Stimulated activated naive B cell treated with anti-CD40 and anti-IgM and Interleukin-4, amounts not matched to agents 10 μg/mL and 1 μg/mL and 100 μg/mL, for 72 hours (primary cell): ENCODE results near the gene TGFB2.

Experiments used
- ATAC-seq, 2 donors: fragments of 150-1000 bp; cut with Tn5 transposase; replicated peaks; 2 replicates each; pipeline ENCODE4 v1.10.0; 2021; ENCODE audit warnings: moderate library complexity in 1 of 2
- DNase-seq: peaks from one replicate; pipeline ENCODE4 v3.0.0; 2021
- H3K27ac Mint-ChIP-seq: one replicate; pipeline ENCODE4 v1.8.0; 2022; ENCODE audit warnings: mild to moderate bottlenecking, mixed read lengths
- H3K27me3 Mint-ChIP-seq, 2 donors: one replicate each; pipeline ENCODE4 v1.8.0; 2022; ENCODE audit warnings: mixed read lengths in 2 of 2
- H3K36me3 Mint-ChIP-seq, 2 donors: one replicate each; pipeline ENCODE4 v1.8.0; 2022; ENCODE audit warnings: mixed read lengths in 2 of 2, mild to moderate bottlenecking in 1 of 2
- H3K4me1 Mint-ChIP-seq, 2 donors: one replicate each; pipeline ENCODE4 v1.8.0; 2022; ENCODE audit warnings: mixed read lengths in 2 of 2, mild to moderate bottlenecking in 1 of 2
- H3K4me3 Mint-ChIP-seq, 2 donors: one replicate each; pipeline ENCODE4 v1.8.0; 2022; ENCODE audit warnings: mild to moderate bottlenecking in 2 of 2, mixed read lengths in 2 of 2, moderate library complexity in 1 of 2
- H3K9me3 Mint-ChIP-seq, 2 donors: one replicate each; pipeline ENCODE4 v1.8.0; 2022; ENCODE audit warnings: mixed read lengths in 2 of 2, mild to moderate bottlenecking in 1 of 2

Gene TGFB2

GRCh38 chr1:218380125-218380977, 35.2 kb downstream of the TGFB2 start:
- DNase-seq, result no peak
- Mint-ChIP-seq H3K27me3 (peaks cover 14 to 26% of the 10 kb centered on the region in 2 donors), H3K4me3 (no peak overlapping the region), H3K4me1 (peaks cover 6 to 15% of the 10 kb centered on the region in 2 donors), H3K27ac (no peak overlapping the region), H3K9me3 (no peaks in the 10 kb centered on the region), H3K36me3 (no peaks in the 10 kb centered on the region)
- ATAC-seq, result no peak

GRCh38 chr1:218382261-218382660, 37.1 kb downstream of the TGFB2 start:
- Mint-ChIP-seq H3K36me3 (no peaks in the 10 kb centered on the region), H3K4me3 (no peak overlapping the region), H3K27ac (no peak overlapping the region), H3K4me1 (peaks cover 3 to 7% of the 10 kb centered on the region in 2 donors), H3K9me3 (no peaks in the 10 kb centered on the region), H3K27me3 (peaks cover 19 to 39% of the 10 kb centered on the region in 2 donors)
- ATAC-seq (no peak), DNase-seq (no peak)

DNA sequence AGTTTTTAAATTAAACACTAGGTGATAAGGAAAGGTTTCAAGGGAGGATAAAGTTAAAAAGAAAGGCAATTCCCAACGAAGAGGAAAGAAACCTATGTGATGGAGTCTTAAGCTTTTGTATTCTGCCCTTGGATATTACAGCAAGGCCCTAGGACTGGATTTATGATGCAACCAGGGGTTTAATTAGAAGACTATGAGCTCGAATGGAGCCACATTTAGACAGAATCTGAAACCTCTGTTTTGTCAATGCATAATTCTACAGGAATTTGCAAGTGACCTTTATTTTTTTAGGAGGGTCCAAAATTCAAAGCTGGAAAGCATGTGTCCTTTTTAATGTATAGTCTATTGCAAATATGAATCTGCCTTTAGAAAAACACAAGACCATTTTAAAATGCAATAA, 37.9 kb downstream of the TGFB2 start:
- ATAC-seq, result no peak
- DNase-seq, result no peak
- Mint-ChIP-seq H3K4me3 (no peak overlapping the region), H3K36me3 (no peaks in the 10 kb centered on the region), H3K9me3 (no peaks in the 10 kb centered on the region), H3K27me3 (peaks cover 19 to 39% of the 10 kb centered on the region in 2 donors), H3K4me1 (no peaks in the 10 kb centered on the region), H3K27ac (no peak overlapping the region)

DNA sequence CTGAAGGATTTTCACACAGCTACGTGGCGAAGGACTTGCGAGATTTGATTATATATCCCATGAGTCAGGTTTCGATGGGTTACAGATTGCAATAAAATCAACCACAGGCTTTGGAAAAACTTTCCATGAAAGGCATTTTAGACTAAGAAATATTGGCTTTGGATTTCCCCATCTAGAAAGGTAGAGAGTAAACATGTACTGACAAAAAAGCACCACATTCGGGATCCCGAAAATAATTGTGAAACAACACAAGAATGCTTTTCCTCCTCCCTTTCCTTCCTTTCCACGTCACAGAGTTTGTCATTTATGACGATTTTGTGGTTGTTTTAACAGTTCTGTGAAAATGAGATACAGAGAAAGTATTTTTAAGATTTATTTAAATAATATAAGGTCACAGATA, 38.5 kb downstream of the TGFB2 start:
- ATAC-seq, result no peak
- H3K36me3 Mint-ChIP-seq, result no peaks in the 10 kb centered on the region

DNA sequence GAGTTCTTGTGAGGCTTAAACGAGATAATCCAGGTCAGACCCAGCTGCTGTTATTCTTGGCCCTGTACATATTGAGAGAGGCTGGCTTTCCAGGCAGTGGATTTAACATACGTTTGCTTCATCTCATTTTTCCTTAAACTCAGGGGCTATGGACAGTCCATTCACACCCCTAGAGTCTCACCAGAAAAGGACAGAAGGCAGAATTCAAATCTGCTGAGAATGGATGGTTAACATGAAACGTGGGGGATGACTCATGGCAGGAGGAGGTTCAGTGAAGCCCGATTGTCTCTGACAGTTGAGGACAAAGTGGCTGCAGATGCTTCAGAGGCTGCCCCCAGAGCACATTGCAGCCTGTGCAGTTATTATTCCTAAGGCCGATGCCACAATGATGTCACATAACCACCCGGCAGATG, 39.5 kb downstream of the TGFB2 start:
- Mint-ChIP-seq H3K4me3 (no peak overlapping the region), H3K27ac (no peak overlapping the region), H3K9me3 (no peaks in the 10 kb centered on the region), H3K27me3 (peaks cover 19 to 34% of the 10 kb centered on the region in 2 donors), H3K36me3 (no peaks in the 10 kb centered on the region), H3K4me1 (no peaks in the 10 kb centered on the region)
- ATAC-seq (peak; percentile 27 to 58), DNase-seq (no peak)

More for the DNA sequence above, 38.5 kb downstream of the TGFB2 start:
- Mint-ChIP-seq H3K27ac (no peak overlapping the region), H3K9me3 (no peaks in the 10 kb centered on the region), H3K4me1 (no peaks in the 10 kb centered on the region), H3K27me3 (peaks cover 19 to 36% of the 10 kb centered on the region in 2 donors), H3K4me3 (no peak overlapping the region)
- DNase-seq, result no peak

- no peaks in the 10 kb centered on the region for H3K36me3 Mint-ChIP-seq
- H3K27me3 Mint-ChIP-seq, result peaks cover 15 to 37% of the 10 kb centered on the region in 2 donors
- no peak for DNase-seq
- no peak overlapping the region for H3K4me3 Mint-ChIP-seq
- no peak for ATAC-seq
- no peaks in the 10 kb centered on the region for H3K9me3 Mint-ChIP-seq
- H3K4me1 Mint-ChIP-seq, result no peaks in the 10 kb centered on the region
- no peak overlapping the region for H3K27ac Mint-ChIP-seq
These were observed 43.5 kb downstream of the TGFB2 start for GRCh38 chr1:218388591-218388990.

GRCh38 chr1:218390618-218391017, 45.5 kb downstream of the TGFB2 start:
- H3K27ac Mint-ChIP-seq, result no peak overlapping the region
- DNase-seq (no peak), ATAC-seq (no peak)
- peaks cover 9 to 23% of the 10 kb centered on the region in 2 donors for H3K27me3 Mint-ChIP-seq
- peaks cover 0 to 4% of the 10 kb centered on the region in 2 donors for H3K4me1 Mint-ChIP-seq
- H3K36me3 Mint-ChIP-seq, result no peaks in the 10 kb centered on the region
- no peak overlapping the region for H3K4me3 Mint-ChIP-seq
- H3K9me3 Mint-ChIP-seq, result no peaks in the 10 kb centered on the region

DNA sequence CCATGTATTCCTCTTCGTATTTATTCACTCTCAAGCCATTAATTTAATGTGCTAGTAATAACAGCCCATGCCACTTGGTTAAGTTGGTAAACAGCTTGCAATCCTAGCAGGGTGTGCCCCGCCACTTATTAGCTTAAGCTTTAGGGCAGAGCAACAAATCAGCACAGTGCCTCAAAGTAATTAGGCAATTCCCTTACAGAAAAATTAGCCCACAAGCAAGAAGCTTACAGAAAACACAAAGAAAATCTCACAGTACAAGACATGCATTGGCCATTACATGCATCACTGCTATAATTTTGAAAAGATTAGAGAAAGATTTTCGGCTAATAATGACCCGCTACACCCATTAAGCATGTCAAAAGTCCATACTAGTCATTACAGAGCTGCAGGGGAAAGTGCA, 47.6 kb downstream of the TGFB2 start:
- H3K4me1 Mint-ChIP-seq, result peaks cover under 1 to 4% of the 10 kb centered on the region in 2 donors
- ATAC-seq (no peak), DNase-seq (no peak)
- H3K27ac Mint-ChIP-seq, result no peak overlapping the region
- H3K4me3 Mint-ChIP-seq, result no peak overlapping the region
- no peaks in the 10 kb centered on the region for H3K36me3 Mint-ChIP-seq
- peaks cover 5 to 12% of the 10 kb centered on the region in 2 donors for H3K27me3 Mint-ChIP-seq
- H3K9me3 Mint-ChIP-seq, result no peaks in the 10 kb centered on the region

GRCh38 chr1:218394416-218394815, 49.3 kb downstream of the TGFB2 start:
- H3K36me3 Mint-ChIP-seq, result no peaks in the 10 kb centered on the region
- H3K9me3 Mint-ChIP-seq, result no peaks in the 10 kb centered on the region
- DNase-seq (no peak), ATAC-seq (no peak)
- no peak overlapping the region for H3K4me3 Mint-ChIP-seq
- peaks cover 4 to 5% of the 10 kb centered on the region in 2 donors for H3K4me1 Mint-ChIP-seq
- no peak overlapping the region for H3K27ac Mint-ChIP-seq
- H3K27me3 Mint-ChIP-seq, result peaks cover 5 to 12% of the 10 kb centered on the region in 2 donors

DNA sequence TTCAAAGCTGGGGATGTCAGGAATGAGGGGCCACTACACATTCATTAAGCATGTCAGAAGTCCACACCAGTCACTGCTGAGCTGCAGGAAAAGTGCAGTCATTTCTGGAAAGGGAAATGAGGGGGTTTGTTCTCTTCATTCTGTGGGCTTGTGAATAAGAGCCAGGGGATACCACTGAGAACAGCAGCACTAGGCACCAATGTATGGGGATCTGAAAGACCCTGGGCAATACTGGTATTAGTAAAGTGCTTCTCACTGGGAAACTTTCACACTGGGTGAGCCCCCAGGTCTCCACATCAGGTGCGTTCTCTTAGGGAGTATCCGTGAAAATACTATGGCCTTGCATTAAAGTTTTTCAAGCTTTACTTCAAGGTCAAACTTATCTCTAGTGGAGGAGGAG, 49.9 kb downstream of the TGFB2 start:
- H3K9me3 Mint-ChIP-seq, result no peaks in the 10 kb centered on the region
- H3K36me3 Mint-ChIP-seq, result no peaks in the 10 kb centered on the region
- H3K4me3 Mint-ChIP-seq, result no peak overlapping the region
- no peak overlapping the region for H3K27ac Mint-ChIP-seq
- H3K27me3 Mint-ChIP-seq, result peaks cover 5 to 12% of the 10 kb centered on the region in 2 donors
- peak in 1 of 2 donors; percentile 64 for ATAC-seq
- no peak for DNase-seq
- H3K4me1 Mint-ChIP-seq, result peaks cover 4 to 5% of the 10 kb centered on the region in 2 donors

DNA sequence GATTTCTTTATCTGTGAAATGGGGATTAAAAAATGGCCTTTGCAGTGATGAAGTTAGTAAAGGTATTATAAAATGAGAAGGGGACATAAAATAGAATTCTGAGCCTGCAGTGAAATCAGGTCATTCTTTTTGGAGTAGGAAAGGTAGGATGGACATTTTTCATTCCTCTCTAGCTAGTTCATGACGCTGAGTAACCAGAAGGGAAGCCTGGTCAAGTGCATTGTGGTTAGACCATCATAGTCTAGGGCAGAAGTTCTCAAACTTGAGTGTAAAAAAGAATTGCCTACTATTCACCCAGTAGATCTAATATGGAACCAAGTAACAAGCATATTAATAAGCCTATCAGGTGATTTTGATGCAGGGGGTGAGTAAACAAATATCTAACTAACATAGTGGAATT, 50.8 kb downstream of the TGFB2 start:
- Mint-ChIP-seq H3K27ac (no peak overlapping the region), H3K4me3 (no peak overlapping the region), H3K9me3 (no peaks in the 10 kb centered on the region), H3K27me3 (peaks cover 5 to 12% of the 10 kb centered on the region in 2 donors), H3K4me1 (peaks cover 4 to 5% of the 10 kb centered on the region in 2 donors), H3K36me3 (no peaks in the 10 kb centered on the region)
- ATAC-seq, result no peak
- DNase-seq, result no peak

DNA sequence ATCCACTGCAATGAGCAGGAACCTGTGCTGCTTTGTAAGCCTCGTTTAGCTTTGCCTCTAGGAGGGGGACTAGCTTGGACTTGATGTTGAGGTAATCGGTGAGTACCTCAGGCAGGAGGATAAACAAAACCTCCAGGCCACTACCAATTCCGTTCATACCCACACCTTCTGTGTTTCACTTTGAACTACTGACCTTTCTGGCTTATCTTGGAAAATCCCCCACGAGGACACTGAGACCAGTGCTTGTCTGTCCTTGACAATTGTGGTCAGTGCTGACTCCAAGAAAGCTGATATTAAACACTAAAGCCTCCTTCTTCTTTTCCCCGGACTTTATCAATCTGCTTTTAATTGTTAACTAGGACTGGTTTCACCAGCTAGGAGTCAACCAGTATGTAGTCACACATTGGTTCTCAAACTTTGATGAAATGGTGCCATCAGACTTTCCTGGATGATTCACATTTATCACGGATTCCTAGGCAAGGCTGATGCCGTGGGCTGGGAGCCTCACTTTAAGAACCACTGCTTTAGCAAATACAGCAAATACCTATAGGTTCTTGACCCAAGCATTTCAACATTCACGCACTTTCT, 52.7 kb downstream of the TGFB2 start:
- Mint-ChIP-seq H3K36me3 (no peaks in the 10 kb centered on the region), H3K4me3 (no peak overlapping the region), H3K27me3 (peaks cover 0 to 5% of the 10 kb centered on the region in 2 donors), H3K9me3 (no peaks in the 10 kb centered on the region), H3K4me1 (peaks cover 4 to 5% of the 10 kb centered on the region in 2 donors), H3K27ac (no peak overlapping the region)
- no peak for ATAC-seq
- DNase-seq, result no peak

GRCh38 chr1:218400624-218401023, 55.5 kb downstream of the TGFB2 start:
- H3K4me1 Mint-ChIP-seq, result peaks cover 0 to 5% of the 10 kb centered on the region in 2 donors
- no peaks in the 10 kb centered on the region for H3K27me3 Mint-ChIP-seq
- no peaks in the 10 kb centered on the region for H3K9me3 Mint-ChIP-seq

GRCh38 chr1:218401441-218401997, 56.4 kb downstream of the TGFB2 start:
- DNase-seq (no peak), ATAC-seq (no peak)
- Mint-ChIP-seq H3K4me3 (no peak overlapping the region), H3K36me3 (no peaks in the 10 kb centered on the region), H3K27ac (no peak overlapping the region), H3K4me1 (peaks cover 0 to 5% of the 10 kb centered on the region in 2 donors), H3K9me3 (no peaks in the 10 kb centered on the region), H3K27me3 (no peaks in the 10 kb centered on the region)

More at GRCh38 chr1:218400624-218401023, 55.5 kb downstream of the TGFB2 start:
- no peak overlapping the region for H3K4me3 Mint-ChIP-seq
- no peak for DNase-seq
- no peak for ATAC-seq
- H3K36me3 Mint-ChIP-seq, result no peaks in the 10 kb centered on the region
- no peak overlapping the region for H3K27ac Mint-ChIP-seq
